Lower leg skin (tissue), 3 donors: Measurements from ENCODE around the gene DDX54.

Experiments
- POLR2A ChIP-seq, 2 donors: fragments of 450-650 bp; IDR thresholded peaks; one replicate each; pipeline ENCODE4 v1.6.1; 2016 to 2017; ENCODE audit warnings: antibody characterized with exemption in 2 of 2, mild to moderate bottlenecking in 1 of 2, moderate library complexity in 1 of 2
- TF ChIP-seq, protein P1 (sequence below), 3 donors: fragments of 450-650 bp; IDR thresholded peaks; one replicate each; pipeline ENCODE4 v1.5.1; 2016; ENCODE audit warnings: antibody characterized with exemption in 3 of 3, mild to moderate bottlenecking in 3 of 3, moderate library complexity in 2 of 3

DNA sequence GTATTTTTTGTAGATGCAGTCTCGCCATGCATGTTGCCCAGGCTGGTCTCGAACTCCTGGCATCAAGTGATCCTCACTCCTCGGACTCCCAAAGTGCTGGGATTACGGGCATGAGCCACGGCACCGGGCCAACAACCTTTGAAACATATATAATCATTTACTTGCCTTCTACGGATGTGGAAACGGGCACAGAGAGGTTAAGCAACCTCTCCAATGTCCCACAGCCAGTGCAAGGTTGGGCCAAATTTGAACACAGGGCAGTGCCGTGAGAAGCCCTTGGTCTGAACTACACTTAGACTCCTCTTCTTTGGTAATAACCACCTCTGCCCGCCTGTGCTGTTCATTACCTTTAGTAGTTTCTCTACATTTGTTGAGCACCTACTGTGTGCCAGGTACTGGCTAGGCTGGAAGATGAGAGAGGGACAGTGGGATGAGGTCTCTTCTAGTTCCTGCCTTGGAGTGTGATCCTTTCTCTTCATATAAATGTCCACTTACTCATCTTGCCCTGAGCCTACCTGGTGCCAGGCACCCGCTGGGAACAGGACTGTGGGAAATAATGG lies 2.2 kb downstream of the DDX54 start:
- TF ChIP-seq, protein P1, sequence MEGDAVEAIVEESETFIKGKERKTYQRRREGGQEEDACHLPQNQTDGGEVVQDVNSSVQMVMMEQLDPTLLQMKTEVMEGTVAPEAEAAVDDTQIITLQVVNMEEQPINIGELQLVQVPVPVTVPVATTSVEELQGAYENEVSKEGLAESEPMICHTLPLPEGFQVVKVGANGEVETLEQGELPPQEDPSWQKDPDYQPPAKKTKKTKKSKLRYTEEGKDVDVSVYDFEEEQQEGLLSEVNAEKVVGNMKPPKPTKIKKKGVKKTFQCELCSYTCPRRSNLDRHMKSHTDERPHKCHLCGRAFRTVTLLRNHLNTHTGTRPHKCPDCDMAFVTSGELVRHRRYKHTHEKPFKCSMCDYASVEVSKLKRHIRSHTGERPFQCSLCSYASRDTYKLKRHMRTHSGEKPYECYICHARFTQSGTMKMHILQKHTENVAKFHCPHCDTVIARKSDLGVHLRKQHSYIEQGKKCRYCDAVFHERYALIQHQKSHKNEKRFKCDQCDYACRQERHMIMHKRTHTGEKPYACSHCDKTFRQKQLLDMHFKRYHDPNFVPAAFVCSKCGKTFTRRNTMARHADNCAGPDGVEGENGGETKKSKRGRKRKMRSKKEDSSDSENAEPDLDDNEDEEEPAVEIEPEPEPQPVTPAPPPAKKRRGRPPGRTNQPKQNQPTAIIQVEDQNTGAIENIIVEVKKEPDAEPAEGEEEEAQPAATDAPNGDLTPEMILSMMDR (IDR thresholded peaks at IDR 0.05): no peak
- no peak for TF ChIP-seq POLR2A (IDR thresholded peaks at IDR 0.05)
